ENCODE results near the gene ZNF710.
"Not testable (repeated sequence)": the region's sequence is repeated elsewhere in the genome, so short reads cannot be mapped to it uniquely, and the experiment has no call there.

Gene ZNF710, protein sequence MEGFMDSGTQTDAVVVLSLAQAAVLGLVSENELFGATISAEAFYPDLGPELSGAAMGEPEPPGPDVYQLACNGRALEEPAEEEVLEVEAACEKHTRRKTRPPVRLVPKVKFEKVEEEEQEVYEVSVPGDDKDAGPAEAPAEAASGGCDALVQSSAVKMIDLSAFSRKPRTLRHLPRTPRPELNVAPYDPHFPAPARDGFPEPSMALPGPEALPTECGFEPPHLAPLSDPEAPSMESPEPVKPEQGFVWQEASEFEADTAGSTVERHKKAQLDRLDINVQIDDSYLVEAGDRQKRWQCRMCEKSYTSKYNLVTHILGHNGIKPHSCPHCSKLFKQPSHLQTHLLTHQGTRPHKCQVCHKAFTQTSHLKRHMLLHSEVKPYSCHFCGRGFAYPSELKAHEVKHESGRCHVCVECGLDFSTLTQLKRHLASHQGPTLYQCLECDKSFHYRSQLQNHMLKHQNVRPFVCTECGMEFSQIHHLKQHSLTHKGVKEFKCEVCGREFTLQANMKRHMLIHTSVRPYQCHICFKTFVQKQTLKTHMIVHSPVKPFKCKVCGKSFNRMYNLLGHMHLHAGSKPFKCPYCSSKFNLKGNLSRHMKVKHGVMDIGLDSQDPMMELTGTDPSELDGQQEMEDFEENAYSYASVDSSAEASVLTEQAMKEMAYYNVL

DNA sequence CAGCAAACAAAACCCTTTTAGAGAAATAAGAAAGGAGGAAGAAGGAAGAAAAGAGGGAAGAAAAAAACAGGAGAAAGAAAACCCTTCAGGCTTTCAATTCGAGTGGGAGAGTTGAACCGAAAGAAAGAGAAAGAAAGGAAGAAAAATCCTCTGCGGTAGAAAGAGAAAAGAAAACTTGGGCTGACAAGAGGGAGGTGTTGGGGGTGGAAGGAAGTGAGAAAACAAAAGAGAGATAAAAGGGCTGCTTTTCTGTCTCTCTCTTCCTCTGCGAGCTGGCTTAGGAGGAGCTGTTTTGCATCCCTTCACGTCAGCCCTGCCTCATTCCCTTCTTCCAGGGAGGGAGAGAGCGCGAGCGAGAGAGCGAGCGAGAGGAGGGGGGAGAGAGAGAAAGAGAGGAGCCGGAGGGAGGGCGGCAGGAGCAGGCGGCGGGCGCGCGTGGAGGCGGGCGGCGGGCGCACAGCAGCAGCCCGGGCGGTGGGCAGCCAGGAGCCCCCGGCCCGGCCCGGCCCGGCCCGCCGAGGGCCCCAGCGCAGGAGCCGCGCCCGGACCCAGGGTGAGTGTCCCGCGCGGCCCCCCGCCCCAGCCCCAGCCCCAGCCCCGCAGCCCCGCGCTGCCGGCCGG lies at the start of gene ZNF710:
Gene ZNF710, plus strand, starts transcription at position 263 of the 621 bp plus-strand sequence. CDS start 65,814 bp downstream, outside the sequence.
- peak; percentile 16 for DNase-seq

DNA sequence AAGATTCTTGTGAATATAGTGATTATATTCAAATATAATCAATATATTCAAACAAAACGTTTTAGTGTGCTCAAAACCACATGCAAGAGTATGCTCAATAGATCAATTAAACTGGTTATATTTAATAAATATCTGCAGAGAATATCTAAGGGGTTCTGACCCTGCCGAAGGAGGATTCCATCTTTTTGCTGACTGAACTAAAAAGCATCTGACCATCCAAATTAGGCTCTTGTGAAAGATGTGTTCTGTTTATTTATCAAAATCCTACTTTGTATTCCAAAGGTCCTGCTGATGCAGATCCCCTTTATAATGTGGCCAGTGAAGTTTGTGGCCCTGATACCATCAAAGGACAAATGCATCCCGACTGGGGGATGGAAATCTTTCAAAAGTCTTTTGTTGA lies 46.6 kb upstream of the ZNF710 start:
- DNase-seq = no peak

DNA sequence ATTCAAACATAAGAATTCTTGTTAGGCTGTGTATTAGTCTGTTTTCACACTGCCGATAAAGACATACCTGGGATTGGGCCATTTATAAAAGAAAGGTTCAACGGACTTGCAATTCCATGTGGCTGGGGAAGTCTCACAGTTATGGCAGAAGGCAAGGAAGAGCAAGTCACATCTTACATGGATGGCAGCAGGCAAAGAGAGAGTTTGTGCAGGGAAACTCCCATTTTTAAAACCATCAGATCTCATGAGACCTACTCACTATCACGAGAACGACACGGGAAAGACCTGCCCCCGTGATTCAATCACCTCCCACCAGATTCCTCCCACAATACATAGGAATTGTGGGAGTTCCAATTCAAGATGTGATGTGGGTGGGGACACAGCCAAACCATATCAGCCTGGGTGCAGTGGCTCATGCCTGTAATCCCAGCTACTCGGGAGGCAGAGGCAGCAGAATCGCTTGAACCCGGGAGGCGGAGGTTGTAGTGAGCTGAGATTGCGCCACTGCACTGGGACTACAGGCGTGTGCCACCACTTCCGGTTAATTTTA lies 45.6 kb upstream of the ZNF710 start:
- DNase-seq = not testable (repeated sequence)

DNA sequence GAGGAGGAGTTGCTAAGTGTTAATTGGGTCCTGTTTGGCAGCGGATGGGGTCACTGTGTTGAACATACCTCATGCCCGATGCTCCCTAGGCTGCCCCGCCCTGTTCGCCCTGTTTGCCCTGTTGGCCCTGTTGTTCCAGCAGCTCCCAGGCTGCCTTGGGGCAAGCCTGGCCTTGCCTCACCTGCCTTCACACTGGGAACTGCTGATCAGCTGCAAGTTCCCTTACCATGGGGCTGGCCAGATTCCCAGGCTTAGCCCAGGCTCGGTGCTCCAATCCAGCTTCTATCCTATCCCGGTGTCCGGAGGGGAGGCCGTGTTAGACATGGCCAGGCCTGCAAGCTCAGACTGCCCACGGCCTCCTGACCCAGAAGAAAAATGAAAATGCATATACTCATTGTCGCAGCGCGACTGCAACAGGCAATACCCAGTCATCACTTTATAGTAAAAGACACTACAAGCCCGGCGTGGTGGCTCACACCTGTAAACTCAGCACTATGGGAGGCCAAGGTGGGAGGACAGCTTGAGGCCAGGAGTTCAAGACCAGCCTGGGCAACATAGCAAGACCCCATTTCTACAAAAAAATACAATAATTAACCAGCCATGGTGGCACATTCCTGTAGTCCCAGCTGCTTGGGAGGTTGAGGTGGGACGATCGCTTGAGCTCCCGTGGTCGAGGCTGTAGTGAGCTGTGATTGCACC lies 42.9 kb upstream of the ZNF710 start:
- peak; percentile 2 for DNase-seq

DNA sequence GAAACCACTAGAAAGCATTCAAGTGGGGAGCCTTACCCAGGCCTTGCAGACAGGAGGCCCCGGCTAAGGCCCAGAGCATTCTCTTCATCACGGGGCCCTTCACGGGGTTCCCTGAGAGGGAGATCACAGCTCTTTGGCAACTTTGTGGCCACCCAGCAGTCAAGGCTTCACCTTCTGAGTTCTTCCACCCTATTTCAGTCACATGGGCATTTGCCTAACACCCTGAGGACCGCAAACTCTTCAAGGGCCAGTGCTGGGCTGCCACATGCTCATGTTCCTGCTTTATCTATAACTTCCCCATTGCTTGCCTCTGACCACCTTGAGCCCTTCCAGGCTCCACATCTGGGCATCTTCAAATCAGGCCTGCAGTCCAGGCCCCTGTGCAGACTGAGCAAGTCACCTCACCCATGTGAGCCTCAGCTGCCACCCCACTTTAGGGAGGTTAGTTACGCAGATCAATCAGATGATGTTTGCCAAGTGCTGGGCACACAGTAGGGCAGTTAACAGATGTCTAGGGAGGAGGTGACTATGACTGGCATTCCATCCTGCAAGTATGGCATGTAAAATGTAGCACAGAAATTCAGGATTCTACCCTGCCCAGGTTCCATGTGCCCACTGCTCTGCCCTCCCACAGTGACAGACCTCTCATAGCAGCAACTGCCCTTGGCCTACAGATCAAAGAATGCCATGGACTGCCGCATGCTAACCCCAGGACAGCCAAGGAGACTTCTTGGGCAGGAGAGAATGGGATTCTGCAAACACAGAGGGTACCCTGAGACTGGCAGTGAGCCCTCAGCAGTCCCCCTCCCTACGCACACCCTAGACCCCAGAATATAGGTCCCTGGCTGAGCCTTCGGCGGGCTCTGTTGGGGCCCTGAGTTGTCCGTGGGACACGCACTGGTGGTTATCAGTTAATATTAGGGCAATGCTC lies 37.6 kb upstream of the ZNF710 start:
- no peak for DNase-seq

DNA sequence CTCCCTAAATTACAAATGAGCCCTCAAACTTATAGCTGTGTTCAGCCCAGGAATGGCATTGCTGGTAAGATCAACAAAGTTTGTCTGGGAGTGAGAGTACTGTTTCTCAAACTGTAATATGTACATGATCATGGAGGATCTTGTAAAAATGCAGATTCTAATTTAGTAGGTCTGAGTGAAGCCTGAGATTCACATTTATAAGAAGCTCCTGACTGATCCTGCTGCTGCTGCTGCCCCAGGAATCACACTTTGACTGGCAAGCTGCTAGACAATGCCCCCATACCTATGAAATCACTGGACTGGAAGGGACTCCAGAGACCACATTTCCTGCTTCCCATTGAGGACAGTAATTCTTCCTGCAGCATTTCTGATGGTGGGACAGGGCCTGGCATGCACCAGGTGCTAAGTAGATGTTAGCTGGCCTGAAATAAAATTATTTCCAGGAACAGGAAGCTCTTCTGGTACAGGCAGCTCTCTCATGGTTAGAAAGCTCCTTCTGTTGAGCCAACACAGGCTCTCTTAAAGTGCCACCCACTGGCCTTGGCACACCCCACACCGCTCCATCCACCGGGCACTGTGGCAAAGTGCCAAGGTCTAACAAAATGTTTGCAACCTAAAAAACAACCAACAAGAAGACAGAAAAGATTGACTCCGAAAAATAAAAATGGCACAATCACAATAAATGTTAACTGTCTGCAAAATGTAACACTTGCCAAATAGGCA lies 36.7 kb upstream of the ZNF710 start:
- no peak for DNase-seq

DNA sequence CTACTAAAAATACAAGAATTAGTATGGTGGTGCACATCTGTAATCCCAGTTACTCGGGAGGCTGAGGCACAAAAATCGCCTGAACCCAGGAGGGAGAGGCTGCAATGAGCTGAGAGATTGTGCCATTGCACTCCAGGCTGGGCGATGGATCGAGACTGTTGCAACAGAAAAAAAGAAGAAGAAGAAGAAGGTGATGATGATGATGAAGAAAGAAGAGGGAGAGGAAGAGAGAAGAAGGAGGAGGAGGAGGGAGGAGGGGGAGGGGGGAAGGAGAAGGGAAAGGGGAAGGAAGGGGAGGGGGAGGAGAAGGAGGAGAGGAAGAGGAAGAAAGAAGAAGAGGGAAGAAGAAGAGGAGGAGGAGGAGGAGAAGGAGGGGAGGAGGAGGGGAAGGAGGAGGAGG lies 33.2 kb upstream of the ZNF710 start:
- DNase-seq = no peak

DNA sequence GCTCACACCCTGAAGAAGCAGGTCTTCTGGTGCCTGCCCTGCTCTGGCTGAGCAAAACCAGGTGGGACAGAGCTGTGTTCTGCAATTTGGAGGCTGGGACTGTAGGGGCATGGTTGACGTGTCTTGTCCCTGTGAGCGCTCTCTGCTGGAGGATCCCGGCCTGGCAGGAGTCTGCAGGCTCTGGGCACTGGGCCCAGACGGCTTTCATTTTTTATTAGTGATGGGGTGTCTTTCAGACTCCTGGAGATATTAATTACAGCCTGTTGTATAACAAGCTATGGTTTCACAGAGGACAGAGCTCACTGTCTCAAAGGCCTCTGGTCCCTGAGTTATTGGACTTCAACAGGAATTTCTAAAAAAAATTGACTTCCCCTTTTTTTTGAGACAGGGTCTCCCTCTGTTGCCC lies 29.5 kb upstream of the ZNF710 start:
- DNase-seq = peak; percentile 26

DNA sequence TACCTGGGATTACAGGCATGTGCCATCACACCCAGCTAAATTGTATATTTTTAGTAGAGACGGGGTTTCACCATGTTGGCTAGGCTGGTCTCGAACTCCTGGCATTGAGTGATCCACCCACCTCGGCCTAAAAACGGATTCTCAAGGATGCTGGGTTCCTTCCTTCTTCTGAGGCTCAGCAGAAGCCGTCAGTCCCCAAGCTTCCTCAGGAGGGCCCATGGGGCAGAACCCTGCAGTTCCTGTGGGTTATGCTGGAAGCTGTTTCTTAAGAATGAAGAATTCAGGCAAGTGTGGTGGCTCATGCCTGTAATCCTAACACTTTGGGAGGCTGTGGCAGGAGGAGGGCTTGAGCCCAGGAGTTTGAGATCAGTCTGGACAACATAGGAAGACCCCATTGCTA lies 29.0 kb upstream of the ZNF710 start:
- no peak for DNase-seq

DNA sequence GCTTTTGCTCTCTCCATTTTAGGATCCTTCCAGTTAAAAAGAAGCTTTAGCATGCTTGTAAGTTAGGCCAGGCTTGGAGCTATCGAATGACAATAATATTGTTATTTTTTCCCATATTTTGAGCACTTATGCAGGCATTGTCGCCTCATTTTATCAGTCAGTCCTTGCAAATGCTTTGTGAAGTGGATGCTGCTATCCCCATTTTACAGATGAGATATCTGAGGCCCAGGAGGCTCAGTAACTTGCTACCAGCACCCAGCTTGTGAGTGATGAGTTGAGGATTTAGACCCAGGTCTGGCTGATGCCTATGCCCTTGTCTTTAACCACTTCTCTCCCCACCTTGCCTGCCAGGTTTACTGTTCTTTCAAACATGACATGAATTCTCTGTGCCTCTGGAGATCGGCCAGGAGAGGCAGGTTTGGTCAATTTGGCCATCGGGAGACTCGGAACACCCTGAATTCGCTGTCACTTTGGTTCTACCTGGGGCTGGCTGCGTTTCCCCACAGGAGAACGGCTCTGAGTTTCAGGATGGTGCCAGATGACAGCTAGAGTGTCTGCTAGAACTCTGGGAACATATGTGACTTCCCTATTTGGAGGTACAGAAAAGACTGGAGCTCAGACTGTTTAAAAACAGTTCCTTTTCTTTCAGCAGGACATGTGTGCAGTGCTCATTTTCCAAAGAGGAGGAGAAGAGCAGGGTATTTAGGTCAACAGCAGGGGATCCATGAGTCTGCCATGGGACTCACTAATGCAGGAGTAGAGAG lies 25.5 kb upstream of the ZNF710 start:
- DNase-seq = no peak

DNA sequence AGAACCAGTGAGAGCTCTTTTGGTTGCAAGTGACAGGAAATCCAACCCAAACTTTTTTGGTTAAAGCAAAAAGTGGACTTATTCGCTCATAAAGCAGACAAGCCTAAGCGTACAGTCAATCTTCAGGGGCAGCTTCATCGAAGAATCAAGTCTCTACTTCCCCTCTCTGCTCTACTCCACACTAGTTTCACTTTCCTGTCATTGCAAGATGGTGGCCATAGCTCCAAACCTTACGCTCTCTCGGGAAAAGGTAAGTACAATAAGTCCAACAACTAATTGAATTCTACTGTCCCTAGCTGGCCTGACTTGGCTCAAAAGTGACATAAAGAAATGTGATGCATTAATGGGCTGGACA lies 24.9 kb upstream of the ZNF710 start:
- no peak for DNase-seq

DNA sequence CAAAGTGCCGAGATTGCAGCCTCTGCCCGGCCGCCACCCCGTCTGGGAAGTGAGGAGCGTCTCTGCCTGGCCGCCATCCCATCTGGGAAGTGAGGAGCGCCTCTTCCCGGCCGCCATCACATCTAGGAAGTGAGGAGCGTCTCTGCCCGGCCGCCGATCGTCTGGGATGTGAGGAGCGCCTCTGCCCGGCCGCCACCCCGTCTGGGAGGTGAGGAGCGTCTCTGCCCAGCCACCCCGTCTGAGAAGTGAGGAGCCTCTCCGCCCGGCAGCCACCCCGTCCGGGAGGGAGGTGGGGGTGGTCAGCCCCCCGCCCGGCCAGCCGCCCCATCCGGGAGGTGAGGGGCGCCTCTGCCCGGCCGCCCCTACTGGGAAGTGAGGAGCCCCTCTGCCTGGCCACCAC lies 23.3 kb upstream of the ZNF710 start:
- not testable (repeated sequence) for DNase-seq

DNA sequence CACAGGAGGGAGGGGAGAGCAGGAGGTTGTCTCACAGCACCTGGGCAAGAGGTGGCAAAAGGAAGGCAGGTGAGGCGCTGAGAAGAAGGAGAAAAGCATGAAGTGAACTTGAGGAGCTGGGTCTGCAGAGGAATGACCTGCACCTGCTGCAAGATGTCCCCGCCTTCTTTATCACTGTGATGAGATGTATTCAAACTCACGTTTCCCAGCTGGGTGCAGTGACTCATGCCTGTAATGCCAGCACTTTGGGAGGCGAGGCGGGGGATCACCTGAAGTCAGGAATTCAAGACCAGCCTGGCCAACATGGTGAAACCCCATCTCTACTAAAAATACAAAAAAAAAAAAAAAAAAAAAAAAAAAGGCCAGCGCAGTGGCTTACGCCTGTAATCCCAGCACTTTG lies 22.2 kb upstream of the ZNF710 start:
- DNase-seq = no peak

DNA sequence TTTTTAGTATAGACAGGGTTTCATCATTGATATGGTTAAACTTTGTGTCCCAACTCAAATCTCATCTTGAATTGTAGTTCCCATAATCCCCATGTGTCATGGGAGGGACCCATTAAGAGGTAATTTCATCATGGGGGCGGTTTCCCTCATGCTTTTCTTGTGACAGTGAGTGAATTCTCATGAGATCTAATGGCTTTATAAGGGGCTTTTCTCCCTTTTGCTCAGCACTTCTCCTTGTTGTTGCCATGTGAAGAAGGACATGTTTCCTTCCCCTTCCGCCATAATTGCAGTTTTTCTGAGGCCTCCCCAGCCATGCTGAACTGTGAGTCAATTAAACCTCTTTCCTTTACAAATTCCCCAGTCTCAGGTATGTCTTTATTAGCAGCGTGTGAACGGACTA lies 20.2 kb upstream of the ZNF710 start:
- DNase-seq = no peak

DNA sequence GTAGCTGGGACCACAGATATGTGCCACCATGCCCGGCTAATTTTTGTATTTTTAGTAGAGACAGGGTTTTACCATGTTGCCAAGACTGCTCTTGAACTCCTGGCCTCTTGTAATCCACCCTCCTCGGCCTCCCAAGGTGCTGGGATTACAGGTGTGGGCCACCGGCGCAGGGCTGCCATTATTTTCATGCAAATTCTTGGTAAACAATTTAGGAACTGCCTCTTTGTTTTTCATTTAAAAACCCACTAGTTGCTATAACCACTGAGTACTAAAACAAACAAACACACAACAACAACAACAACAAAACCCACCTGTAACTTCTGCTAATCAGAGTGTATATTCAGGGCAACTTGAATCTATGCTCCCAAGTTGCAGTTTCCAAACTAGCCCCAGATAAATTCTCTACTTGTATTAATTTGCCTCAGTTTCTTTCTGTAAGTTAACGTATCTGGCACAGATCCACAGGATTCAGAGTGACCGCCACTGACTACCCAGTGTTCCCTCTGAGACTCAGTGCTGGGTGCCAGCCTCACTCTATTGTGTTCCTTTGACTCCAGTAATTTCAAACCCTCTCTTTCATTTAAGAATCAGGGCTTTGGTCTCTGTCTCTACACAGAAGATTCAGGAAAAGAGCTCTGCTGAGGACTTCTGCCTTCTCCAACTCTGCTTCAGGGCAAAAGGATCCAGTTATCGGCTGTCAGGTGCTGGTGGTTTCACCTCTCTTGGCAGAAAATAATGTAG lies 18.6 kb upstream of the ZNF710 start:
- DNase-seq = no peak

DNA sequence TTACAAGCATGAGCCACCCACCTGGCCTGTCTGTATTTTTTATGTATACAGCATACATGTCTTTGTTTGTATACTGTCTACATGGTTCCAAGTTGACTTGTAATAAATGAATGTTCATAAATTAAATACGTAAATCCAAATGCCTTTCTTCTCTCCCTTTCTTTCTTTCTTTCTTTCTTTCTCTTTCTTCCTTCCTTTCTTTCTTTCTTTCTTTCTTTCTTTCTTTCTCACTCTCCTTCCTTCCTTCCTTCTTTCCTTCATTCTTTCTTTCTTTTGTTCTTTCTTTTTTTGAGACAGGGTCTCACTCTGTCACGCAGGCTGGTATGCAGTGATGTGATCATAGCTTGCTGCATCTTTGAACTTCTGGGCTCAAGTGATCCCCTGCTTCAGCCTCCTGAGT lies 17.1 kb upstream of the ZNF710 start:
- DNase-seq = no peak

DNA sequence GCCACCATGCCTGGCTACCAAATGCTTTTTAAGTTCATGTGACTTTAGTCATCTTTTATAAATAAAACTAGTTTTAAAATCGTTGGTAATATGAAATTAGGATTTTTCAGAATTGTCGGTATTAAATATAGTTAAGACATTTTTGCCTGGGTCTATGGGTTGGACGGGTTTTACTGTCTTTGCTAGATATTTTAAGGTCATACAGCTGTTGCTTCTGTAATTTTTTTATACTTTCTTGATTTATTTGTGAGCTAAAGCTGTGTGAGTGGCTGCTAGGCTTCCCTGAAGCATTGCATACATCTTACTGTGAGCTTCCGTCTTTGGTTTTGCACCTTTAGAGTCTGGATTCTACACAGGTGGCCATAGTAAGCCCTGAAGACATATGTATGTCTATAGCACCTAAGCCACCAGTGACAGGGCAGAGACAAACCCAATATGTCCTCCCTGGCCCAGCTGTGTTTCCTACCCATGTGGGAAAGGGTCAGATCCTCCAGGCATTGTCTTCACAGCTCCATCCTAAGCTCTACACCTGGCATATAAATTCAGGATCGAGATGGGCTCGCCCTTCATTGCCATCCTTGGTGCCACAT lies 16.6 kb upstream of the ZNF710 start:
- DNase-seq = no peak

DNA sequence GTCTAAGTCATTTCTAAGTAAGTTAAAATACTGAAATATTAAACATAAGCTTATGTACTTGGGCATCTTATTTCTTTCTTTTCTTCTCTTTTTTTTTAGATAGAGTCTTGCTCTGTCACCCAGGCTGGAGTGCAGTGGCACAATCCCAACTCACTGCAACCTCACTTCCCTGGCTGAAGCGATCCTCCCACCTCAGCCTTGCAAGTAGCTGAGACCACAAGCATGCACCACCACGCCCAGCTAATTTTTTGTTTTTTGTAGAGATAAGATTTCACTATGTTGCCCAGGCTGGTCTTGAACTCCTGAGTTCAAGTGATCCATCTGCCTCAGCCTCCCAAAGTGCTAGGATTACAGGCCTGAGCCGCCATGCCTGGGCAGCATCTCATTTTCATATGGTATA lies 16.0 kb upstream of the ZNF710 start:
- DNase-seq = no peak

DNA sequence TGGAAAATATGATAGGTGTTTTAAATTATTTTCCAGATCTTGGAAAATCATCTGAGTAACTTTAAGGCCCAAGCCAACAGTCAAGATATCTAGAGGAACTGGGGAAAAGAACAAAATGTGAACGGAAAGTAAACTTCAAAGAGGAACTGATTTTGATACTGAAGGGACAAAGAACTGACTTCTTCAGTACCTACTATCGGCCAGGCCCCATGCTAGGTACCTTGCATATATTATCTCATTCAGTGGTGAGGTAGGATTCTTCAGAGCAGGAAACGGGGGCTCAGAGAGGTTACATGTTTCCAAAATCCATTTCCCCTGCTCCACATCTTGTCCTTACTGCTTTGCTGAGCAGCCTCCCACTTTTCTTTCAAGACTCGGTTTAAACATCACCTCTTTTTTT lies 9.8 kb upstream of the ZNF710 start:
- no peak for DNase-seq
